Endothelial cell (in vitro differentiated cells): ENCODE results near the gene EMILIN3. TPM values are rescaled to one million over a fixed set of nuclear protein-coding genes. Genes with fewer than 3 reads are reported as not detected.

ENCODE experiments used
- DNase-seq: peaks from one replicate; pipeline ENCODE4 v3.0.0; 2021; ENCODE audit warnings: low spot score
- H3K27ac Mint-ChIP-seq: one replicate; pipeline ENCODE4 v1.8.0; 2021; ENCODE audit warnings: mixed read lengths, inconsistent platforms; ENCODE audit not compliant: unreplicated experiment
- H3K27me3 Mint-ChIP-seq: one replicate; pipeline ENCODE4 v1.8.0; 2021; ENCODE audit warnings: mild to moderate bottlenecking, moderate library complexity, mixed read lengths, inconsistent platforms; ENCODE audit not compliant: unreplicated experiment
- H3K36me3 Mint-ChIP-seq: one replicate; pipeline ENCODE4 v1.8.0; 2021; ENCODE audit warnings: mild to moderate bottlenecking, low read depth, mixed read lengths, inconsistent platforms; ENCODE audit not compliant: unreplicated experiment
- H3K4me1 Mint-ChIP-seq: one replicate; pipeline ENCODE4 v1.8.0; 2021; ENCODE audit warnings: mild to moderate bottlenecking, mixed read lengths, inconsistent platforms; ENCODE audit not compliant: unreplicated experiment
- H3K4me3 Mint-ChIP-seq: one replicate; pipeline ENCODE4 v1.8.0; 2021; ENCODE audit warnings: mild to moderate bottlenecking, mixed read lengths, inconsistent platforms; ENCODE audit not compliant: unreplicated experiment
- H3K9me3 Mint-ChIP-seq: one replicate; pipeline ENCODE4 v1.8.0; 2021; ENCODE audit warnings: mixed read lengths, inconsistent platforms; ENCODE audit not compliant: unreplicated experiment
- CTCF ChIP-seq: fragments of 200-600 bp; sonication (generic); IDR thresholded peaks from one replicate; pipeline ENCODE4 v1.5.0; 2021; ENCODE audit warnings: antibody characterized with exemption; ENCODE audit not compliant: unreplicated experiment
- total RNA-seq: library from RNA; stranded (reverse); fragmentation: NEBNext Ultra II Directional; extraction: Animal tissue kit (Norgen Biotek cat#: 25700); gene quantifications from one replicate; pipeline ENCODE4 v1.2.1, GENCODE V29; 2021; ENCODE audit not compliant: unreplicated experiment

The EMILIN3 gene
- total RNA-seq, 1 donor from 2014 or later, result 0.28 TPM

GRCh38 chr20:41382791-41383305 is 16.2 kb upstream of the EMILIN3 start:
- Mint-ChIP-seq H3K4me1 (peaks cover 15% of the 10 kb centered on the region), H3K27ac (no peak overlapping the region), H3K36me3 (no peaks in the 10 kb centered on the region), H3K27me3 (peaks cover 9% of the 10 kb centered on the region), H3K4me3 (no peak overlapping the region), H3K9me3 (no peaks in the 10 kb centered on the region)
- no peak for TF ChIP-seq CTCF
- no peak for DNase-seq

GRCh38 chr20:41380551-41381193 is 14.1 kb upstream of the EMILIN3 start:
- no peaks in the 10 kb centered on the region for H3K9me3 Mint-ChIP-seq
- H3K27me3 Mint-ChIP-seq, result peaks cover 9% of the 10 kb centered on the region
- DNase-seq, result no peak
- no peak overlapping the region for H3K4me3 Mint-ChIP-seq
- H3K27ac Mint-ChIP-seq, result no peak overlapping the region
- H3K4me1 Mint-ChIP-seq, result peaks cover 8% of the 10 kb centered on the region
- no peak for TF ChIP-seq CTCF
- no peaks in the 10 kb centered on the region for H3K36me3 Mint-ChIP-seq

- Mint-ChIP-seq H3K4me1 (peaks cover 8% of the 10 kb centered on the region), H3K4me3 (no peak overlapping the region), H3K27ac (no peak overlapping the region), H3K36me3 (no peaks in the 10 kb centered on the region), H3K27me3 (peaks cover 9% of the 10 kb centered on the region), H3K9me3 (no peaks in the 10 kb centered on the region)
- DNase-seq, result no peak
- TF ChIP-seq CTCF, result no peak
Measured at GRCh38 chr20:41379551-41379950, 12.9 kb upstream of the EMILIN3 start.

GRCh38 chr20:41377275-41377674 is 10.7 kb upstream of the EMILIN3 start:
- TF ChIP-seq CTCF, result no peak
- Mint-ChIP-seq H3K27me3 (peaks cover 10% of the 10 kb centered on the region), H3K36me3 (peaks cover 6% of the 10 kb centered on the region), H3K27ac (no peak overlapping the region), H3K9me3 (peaks cover 6% of the 10 kb centered on the region), H3K4me3 (no peak overlapping the region), H3K4me1 (peaks cover 8% of the 10 kb centered on the region)
- DNase-seq, result no peak

- Mint-ChIP-seq H3K36me3 (peaks cover 8% of the 10 kb centered on the region), H3K9me3 (peaks cover 7% of the 10 kb centered on the region), H3K27ac (no peak overlapping the region), H3K27me3 (peaks cover 10% of the 10 kb centered on the region), H3K4me3 (no peak overlapping the region), H3K4me1 (peaks cover 8% of the 10 kb centered on the region)
- DNase-seq, result no peak
- TF ChIP-seq CTCF, result no peak
Measured at GRCh38 chr20:41376349-41376748, 9.7 kb upstream of the EMILIN3 start.
